GM19455 (cell line): Measurements from ENCODE around the gene SFXN1.
"Not testable (repeated sequence)": the region's sequence is repeated elsewhere in the genome, so short reads cannot be mapped to it uniquely, and the experiment has no call there.

Experiments used
- ATAC-seq: cut with Tn5 transposase; IDR thresholded peaks from one replicate; pipeline ENCODE4 v1.9.1; 2021; ENCODE audit not compliant: unreplicated experiment

The SFXN1 gene

GRCh38 chr5:175478384-175479124 is at the start of gene SFXN1:
Gene SFXN1 (plus strand): TSS chr5:175478560. CDS start chr5:175492104, 13,544 bp downstream.
- peak; percentile 92 for ATAC-seq

DNA sequence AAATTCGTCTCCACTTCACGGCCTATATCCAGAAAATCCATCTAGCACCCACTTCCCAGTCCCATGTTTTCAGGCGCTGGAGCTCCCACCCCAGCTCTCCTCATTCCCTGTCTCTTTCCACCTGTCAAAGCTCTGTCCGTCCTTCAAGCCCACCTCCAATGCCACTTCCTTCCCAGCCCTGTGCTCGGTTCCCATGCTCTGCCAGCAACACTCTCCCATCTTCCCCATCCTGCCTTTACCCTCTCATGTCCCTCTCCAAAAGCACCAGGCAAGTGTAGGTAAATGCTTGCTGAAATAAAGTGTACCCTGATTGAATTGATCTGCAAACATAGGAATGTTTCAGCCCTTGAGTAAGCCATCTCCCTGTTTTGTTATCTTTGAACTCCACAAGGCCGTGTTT is 43.6 kb upstream of the SFXN1 start:
- ATAC-seq, result no peak

DNA sequence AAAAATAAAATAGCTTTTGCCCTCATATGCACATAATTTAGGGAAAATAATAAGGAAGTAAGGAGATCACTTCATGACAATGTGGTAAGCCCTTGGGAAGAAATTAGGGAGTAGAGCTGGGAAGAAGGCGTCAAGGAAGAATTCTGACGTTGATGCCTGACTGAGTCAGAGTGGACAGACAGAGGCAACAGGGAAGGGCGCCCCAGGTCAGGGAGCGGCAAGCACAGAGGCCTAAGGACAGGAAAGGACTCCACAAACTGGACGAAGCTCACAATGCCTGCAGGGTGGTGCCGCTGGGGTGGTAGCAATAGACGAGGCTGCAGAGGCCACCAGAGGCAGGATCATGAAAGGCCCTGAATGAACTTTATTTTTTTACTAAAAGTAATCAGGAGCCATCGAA is 42.0 kb upstream of the SFXN1 start:
- no peak for ATAC-seq

DNA sequence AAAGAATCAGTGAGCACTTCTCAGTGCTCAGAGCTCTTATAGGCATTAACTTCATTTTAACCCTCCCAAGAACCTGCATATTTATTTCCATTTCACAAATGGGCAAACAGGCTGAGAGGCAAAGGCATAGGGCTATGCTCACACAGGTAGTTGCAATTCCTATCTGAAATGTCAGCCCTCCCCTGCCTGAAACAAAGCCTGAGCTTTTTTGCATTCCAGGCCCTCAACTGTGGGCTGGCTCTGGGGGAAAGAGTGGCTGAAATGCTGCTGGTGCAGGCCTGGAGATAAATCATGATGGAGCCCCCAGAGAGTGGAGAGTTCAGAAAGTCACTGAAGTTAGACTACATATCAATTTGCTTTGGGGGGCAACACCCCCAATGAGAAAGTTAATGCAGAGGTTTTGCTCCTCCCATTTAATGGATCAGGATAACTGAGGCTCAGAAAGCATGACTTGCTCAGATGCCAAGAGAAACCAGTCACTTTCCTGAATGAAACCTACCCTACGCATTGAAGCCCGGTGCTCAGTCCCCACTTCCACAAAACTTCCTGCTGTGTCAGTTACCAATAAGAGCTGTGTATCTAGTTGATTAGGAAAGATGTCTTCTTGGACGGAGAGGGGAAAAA is 40.0 kb upstream of the SFXN1 start:
- no peak for ATAC-seq

GRCh38 chr5:175443514-175444059 is 34.8 kb upstream of the SFXN1 start:
- ATAC-seq, result no peak

DNA sequence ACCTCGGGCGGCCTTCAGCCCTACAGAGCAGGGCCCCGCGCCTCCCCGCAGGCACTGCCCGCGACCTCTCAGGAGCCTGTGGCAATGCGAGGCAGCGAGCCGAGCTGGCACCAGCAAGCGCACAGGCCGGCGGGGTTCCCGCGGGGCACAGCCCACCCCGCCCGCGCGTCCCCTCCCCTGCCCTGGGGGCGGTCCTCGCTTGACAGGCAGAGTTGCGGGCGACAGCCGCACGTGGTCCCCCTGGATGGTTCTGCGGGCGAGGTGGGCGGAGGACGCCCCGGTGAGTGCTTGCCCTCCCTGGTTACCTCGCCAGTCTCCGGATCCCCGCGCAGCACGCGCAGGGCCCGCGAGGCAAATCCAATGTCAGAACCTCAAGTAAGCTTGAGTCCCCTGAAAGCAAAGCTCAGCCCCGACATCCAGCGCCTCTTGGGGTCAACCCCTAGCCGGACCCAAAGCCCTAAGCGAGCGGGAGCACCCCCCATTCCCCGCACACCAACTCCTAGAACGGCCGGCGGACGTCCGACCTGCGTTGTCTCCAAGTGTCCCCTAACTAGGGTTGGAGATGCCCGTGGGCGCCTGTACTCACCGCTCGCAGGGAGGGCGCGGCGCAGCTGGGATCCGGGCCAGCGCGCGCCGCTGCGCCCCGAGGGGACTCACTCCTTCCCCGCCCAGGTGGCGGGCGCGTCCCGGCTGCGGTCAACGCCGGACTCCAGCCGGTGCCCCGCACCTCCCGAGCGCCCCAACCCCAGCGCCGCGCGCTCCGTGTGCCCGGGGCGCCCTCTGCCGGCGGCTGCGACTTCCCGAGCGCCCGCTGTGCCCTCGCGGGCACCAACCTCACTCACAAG is 34.1 kb upstream of the SFXN1 start, which contains the start of gene DRD1:
Gene DRD1, minus strand, starts transcription at position 123 of the 845 bp plus-strand sequence. CDS start 1,083 bp downstream, outside the sequence.
- no peak for ATAC-seq

- no peak for ATAC-seq
Observed at GRCh38 chr5:175444905-175445456, 33.4 kb upstream of the SFXN1 start.

DNA sequence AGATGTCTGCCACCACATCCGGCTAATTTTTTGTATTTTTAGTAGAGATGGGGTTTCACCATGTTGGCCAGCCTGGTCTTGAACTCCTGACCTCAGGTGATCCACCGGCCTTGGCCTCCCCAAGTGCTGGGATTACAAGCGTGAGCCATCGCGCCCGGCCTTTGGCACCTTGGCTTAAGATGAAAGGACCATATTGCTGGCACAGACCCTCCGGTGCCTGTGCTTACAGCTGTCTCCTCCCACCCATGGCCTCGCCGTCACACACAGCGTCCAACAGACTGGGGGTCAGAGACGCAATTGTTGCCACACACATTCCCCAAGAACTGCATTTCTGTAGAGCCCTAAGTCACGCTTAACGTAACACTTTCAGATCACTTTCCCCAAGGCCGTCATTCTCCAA is 32.0 kb upstream of the SFXN1 start:
- ATAC-seq, result not testable (repeated sequence)

GRCh38 chr5:175447571-175447970 is 30.8 kb upstream of the SFXN1 start:
- ATAC-seq, result no peak

GRCh38 chr5:175448276-175448675 is 30.1 kb upstream of the SFXN1 start:
- ATAC-seq, result no peak

- no peak for ATAC-seq
Observed at GRCh38 chr5:175452166-175452565, 26.2 kb upstream of the SFXN1 start.

DNA sequence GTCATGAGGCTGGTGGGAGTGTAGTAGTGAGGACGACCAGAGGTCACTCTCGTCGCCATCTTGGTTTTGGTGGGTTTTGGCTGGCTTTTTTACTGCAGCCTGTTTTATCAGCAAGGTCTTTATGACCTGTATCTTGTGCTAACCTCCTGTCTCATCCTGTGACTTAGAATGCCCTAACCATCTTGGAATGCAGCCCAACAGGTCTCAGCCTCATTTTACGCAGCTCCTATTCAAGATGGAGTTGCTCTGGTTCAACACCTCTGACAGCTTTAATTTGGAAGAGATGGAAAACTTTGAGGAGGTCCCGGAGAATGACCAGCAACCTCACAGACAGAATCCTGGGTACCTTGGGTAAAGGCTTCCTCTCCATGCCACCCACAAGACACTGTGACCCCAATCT is 24.0 kb upstream of the SFXN1 start:
- ATAC-seq, result not testable (repeated sequence)

GRCh38 chr5:175456105-175456742 is 22.1 kb upstream of the SFXN1 start:
- ATAC-seq, result no peak

DNA sequence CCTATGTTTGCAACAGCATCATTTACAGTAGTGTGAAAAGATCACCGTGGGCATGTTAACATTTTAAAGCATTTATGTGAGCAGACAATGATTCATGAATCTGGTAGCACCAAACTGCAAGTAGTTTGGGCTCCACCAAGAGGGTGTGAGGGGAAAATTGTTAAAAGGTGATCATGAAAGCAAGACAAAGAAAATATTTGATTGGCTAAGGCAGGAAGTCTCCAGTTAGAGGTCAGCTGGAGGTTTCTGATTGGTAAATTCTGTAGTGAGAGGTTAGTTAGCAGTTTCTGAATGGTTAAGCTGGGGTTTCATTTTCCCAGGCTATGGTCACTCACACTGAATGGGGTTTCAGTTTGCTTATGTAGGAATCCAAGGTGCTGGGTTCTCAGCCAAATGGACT is 20.9 kb upstream of the SFXN1 start:
- peak; percentile 95 for ATAC-seq

- ATAC-seq, result no peak
Observed at GRCh38 chr5:175460126-175460525, 18.2 kb upstream of the SFXN1 start.

- ATAC-seq, result no peak
Observed at GRCh38 chr5:175460552-175460951, 17.8 kb upstream of the SFXN1 start.

DNA sequence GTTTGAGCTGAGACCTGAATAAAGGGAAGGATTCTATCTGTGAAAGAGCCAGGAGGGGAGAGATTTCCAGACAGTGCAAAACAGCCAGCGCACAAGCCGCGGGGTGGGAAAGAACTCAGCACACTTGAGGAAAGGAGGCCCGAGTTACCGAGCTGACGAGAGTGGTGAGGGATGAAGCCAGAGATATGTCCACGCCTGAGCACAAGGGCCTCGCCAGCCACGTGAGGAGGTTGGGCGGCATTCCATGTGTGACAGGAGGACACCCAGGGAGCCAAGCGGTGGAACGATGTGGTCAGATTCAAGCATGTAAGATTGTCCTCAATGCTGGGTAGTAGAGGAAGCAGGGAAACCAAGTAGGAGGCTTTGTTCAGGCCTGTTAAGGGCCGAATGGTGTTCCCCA is 17.0 kb upstream of the SFXN1 start:
- no peak for ATAC-seq

GRCh38 chr5:175463641-175464040 is 14.7 kb upstream of the SFXN1 start:
- ATAC-seq, result no peak

DNA sequence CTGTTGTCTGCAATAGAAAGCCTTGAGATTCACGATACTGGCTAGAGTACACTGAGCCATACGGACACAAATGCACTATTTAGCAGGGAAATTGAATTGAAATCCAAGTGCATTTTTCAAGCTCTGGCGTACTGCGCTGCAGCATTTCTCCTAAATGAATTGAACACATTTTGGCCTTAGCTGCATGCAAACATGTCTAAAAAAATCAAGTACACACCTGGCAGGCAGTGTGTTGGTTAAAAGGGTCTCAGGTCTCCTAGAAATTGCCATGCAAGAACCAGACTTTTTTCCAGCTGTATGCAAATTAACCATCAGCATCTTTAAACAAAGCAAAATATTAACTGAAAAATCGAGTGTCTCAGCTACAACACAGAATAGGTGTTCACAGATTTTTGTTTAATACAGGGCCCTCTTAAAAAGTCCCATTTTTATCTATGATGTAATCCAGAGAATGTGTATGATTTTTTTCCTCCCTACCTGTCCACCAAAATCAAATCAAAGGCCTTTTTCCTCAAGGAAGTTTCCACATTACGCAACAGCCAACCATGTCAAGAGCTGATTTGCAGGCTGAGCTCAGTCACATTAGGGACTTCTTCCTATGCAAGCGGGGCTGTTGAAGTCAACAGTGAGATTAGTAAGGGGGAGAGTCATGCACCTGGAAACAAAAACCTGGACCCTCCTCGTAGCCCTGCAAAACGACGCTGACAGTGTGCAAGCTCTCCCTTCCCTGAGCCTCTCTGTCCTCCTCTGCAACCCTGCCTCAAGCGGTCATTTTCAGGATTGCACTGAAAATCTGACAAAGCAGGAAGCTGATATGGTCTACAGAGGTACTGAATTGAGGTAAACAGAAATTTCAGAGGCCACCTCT is 14.1 kb upstream of the SFXN1 start:
- ATAC-seq, result peak; percentile 96

DNA sequence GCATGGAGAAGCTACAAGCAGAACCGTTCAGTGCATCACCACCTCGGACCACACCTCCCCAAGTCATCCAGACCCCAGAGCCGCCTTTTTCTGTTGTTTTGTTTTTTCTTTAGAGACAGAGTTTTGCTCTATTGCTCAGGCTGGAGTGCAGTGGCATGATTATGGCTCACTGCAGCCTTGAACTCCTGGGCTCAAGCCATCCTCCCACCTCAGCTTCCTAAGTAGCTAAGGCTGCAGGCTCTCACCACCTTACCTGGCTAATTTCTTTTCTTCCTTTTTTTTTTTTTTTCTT is 13.5 kb upstream of the SFXN1 start:
- peak; percentile 24 for ATAC-seq
